Hepatocyte (in vitro differentiated cells): Measurements from ENCODE around the gene CRYBG2. TPM values are rescaled to one million over a fixed set of nuclear protein-coding genes. Genes with fewer than 3 reads are reported as not detected.

Experiments
- DNase-seq: peaks from one replicate; pipeline ENCODE4 v3.0.0-alpha.2; 2016; ENCODE audit warnings: low spot score
- H2AFZ ChIP-seq: fragments of 200-600 bp; sonication (generic); 2 replicates; pipeline ENCODE4 v1.6.0; 2016; ENCODE audit warnings: antibody characterized with exemption, mild to moderate bottlenecking
- H3K27ac ChIP-seq: fragments of 200-600 bp; sonication (generic); 2 replicates; pipeline ENCODE4 v1.5.1; 2016; ENCODE audit warnings: mild to moderate bottlenecking
- H3K27me3 ChIP-seq: fragments of 200-600 bp; sonication (generic); 2 replicates; pipeline ENCODE4 v1.6.1; 2016
- H3K36me3 ChIP-seq: fragments of 200-600 bp; sonication (generic); replicated peaks from 2 replicates; pipeline ENCODE4 v1.5.1; 2016; ENCODE audit warnings: low read depth; ENCODE audit not compliant: insufficient read depth
- H3K4me1 ChIP-seq: fragments of 200-600 bp; sonication (generic); 2 replicates; pipeline ENCODE4 v1.5.1; 2016; ENCODE audit warnings: mild to moderate bottlenecking, moderate library complexity; ENCODE audit not compliant: insufficient read depth
- H3K4me2 ChIP-seq: fragments of 200-600 bp; sonication (generic); 2 replicates; pipeline ENCODE4 v1.6.0; 2016
- H3K4me3 ChIP-seq: fragments of 200-600 bp; sonication (generic); 2 replicates; pipeline ENCODE4 v1.5.1; 2016; ENCODE audit warnings: mild to moderate bottlenecking
- H3K79me2 ChIP-seq: fragments of 200-600 bp; sonication (generic); 2 replicates; pipeline ENCODE4 v1.6.0; 2017; ENCODE audit warnings: mild to moderate bottlenecking
- H3K9me2 ChIP-seq: fragments of 200-600 bp; sonication (generic); replicated peaks from 2 replicates; pipeline ENCODE4 v1.6.0; 2017; ENCODE audit warnings: mild to moderate bottlenecking; ENCODE audit not compliant: insufficient read depth
- H3K9me3 ChIP-seq: fragments of 200-600 bp; sonication (generic); 2 replicates; pipeline ENCODE4 v1.5.1; 2016; ENCODE audit warnings: low read depth, mild to moderate bottlenecking
- H4K20me1 ChIP-seq: fragments of 200-600 bp; sonication (generic); 2 replicates; pipeline ENCODE4 v1.6.0; 2016; ENCODE audit warnings: mild to moderate bottlenecking; ENCODE audit not compliant: insufficient read depth, poor library complexity, severe bottlenecking
- EZH2 ChIP-seq: fragments of 200-600 bp; sonication (generic); IDR thresholded peaks from 2 replicates; pipeline ENCODE4 v1.6.1; 2016; ENCODE audit warnings: antibody characterized with exemption, mild to moderate bottlenecking, borderline replicate concordance
- EZH2phosphoT487 ChIP-seq: fragments of 200-600 bp; sonication (generic); IDR thresholded peaks from one replicate; pipeline ENCODE4 v1.6.1; 2018; ENCODE audit warnings: antibody characterized with exemption, mild to moderate bottlenecking, low read depth, moderate library complexity; ENCODE audit not compliant: unreplicated experiment, severe bottlenecking
- WGBS: methylation state at CpG from one replicate; pipeline ENCODE4 v1.1.6; 2016; ENCODE audit warnings: low lambda C conversion rate; ENCODE audit errors: missing lambda C conversion rate; 5-methylcytosine and 5-hydroxymethylcytosine counted together
- polyA plus RNA-seq: library from polyadenylated mRNA; unstranded; fragments of >200 nt; fragmentation: Nextera tagmentation; extraction: Ambion mirVana; gene quantifications from 2 replicates; pipeline ENCODE4 v1.2.1, GENCODE V29; 2016
- total RNA-seq: library from RNA; depleted of rRNA; stranded (reverse); fragments of >200 nt; gene quantifications from 2 replicates; pipeline ENCODE4 v1.2.3, GENCODE V29; 2014
- TF ChIP-seq, protein P1 (sequence below): fragments of 200-600 bp; sonication (generic); IDR thresholded peaks from 2 replicates; pipeline ENCODE4 v1.5.1; 2016; ENCODE audit warnings: antibody characterized with exemption, mild to moderate bottlenecking; ENCODE audit not compliant: poor library complexity

CRYBG2 gene
- total and polyA plus RNA-seq, 2 experiments from 2014 or later, result 15.6 to 20.1 TPM

DNA sequence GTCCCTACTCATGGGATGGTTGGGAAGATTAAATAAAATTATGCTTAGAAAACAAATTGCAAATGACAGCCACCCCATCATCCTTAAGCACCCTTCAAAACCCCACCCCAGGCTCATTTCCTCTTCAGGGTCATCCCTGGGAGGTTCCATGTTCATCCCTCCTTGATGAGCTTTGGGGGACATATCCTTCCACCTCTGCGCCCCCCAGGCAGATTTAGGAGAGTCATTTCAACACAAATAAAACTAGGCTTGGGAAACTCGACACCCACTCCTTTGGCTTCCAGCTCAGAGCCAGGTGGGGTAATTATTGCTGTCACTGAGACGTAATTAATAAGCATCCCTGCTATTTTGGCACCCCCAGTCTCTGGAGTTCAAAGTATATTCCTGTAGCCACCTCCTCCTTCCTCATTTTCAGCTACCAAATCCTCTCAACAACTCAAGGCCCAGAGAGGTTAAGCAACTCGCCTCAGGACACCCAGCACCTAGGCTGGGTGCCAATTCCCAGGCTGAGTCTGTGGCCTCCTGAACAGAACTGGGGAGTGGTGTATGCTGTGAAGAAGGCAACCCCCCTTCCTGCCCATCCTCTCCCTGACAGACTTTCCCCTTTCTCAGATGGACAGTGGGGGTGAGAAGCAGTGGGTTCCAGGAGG, 595 bp downstream of the CRYBG2 start:
- H3K27ac ChIP-seq, result peak overlapping the region; percentile 100
- H3K9me3 ChIP-seq, result no peaks in the 10 kb centered on the region
- no peak overlapping the region for H3K4me3 ChIP-seq
- no peak overlapping the region for H2AFZ ChIP-seq
- WGBS, result 79% methylated on average over 4 of the region's 4 CpGs
- no peaks in the 10 kb centered on the region for H3K36me3 ChIP-seq
- TF ChIP-seq, protein P1, sequence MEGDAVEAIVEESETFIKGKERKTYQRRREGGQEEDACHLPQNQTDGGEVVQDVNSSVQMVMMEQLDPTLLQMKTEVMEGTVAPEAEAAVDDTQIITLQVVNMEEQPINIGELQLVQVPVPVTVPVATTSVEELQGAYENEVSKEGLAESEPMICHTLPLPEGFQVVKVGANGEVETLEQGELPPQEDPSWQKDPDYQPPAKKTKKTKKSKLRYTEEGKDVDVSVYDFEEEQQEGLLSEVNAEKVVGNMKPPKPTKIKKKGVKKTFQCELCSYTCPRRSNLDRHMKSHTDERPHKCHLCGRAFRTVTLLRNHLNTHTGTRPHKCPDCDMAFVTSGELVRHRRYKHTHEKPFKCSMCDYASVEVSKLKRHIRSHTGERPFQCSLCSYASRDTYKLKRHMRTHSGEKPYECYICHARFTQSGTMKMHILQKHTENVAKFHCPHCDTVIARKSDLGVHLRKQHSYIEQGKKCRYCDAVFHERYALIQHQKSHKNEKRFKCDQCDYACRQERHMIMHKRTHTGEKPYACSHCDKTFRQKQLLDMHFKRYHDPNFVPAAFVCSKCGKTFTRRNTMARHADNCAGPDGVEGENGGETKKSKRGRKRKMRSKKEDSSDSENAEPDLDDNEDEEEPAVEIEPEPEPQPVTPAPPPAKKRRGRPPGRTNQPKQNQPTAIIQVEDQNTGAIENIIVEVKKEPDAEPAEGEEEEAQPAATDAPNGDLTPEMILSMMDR, result no peak
- TF ChIP-seq EZH2phosphoT487 (no peak), EZH2 (no peak)
- no peaks in the 10 kb centered on the region for H3K9me2 ChIP-seq
- no peaks in the 10 kb centered on the region for H4K20me1 ChIP-seq
- H3K4me1 ChIP-seq, result peaks cover 39% of the 10 kb centered on the region
- peaks cover 11% of the 10 kb centered on the region for H3K79me2 ChIP-seq
- DNase-seq, result no peak
- peak overlapping the region; percentile 70 for H3K4me2 ChIP-seq
- no peaks in the 10 kb centered on the region for H3K27me3 ChIP-seq

DNA sequence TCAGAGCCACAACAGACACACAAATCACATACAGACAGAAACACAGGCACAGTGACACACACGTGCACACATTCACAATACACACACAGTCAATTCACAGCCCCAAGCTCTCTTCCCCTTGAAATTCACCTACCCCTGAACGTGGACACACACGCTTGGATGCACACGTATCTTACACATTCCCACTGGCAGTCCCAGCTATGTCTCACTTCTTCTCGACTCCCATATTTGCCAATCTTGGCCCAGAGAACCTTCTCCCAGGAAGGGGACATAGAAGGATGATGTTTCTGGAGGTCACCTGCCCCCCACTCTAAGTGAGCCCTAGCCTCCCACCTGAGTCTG, 1.6 kb downstream of the CRYBG2 start:
- no peaks in the 10 kb centered on the region for H3K36me3 ChIP-seq
- H3K4me3 ChIP-seq, result no peak overlapping the region
- H3K9me2 ChIP-seq, result no peaks in the 10 kb centered on the region
- no peak overlapping the region for H2AFZ ChIP-seq
- DNase-seq, result no peak
- peak overlapping the region; percentile 70 for H3K4me2 ChIP-seq
- peaks cover 11% of the 10 kb centered on the region for H3K79me2 ChIP-seq
- TF ChIP-seq EZH2 (no peak), EZH2phosphoT487 (no peak)
- TF ChIP-seq, protein P1, result no peak
- WGBS, result 74% methylated on average over 5 of the region's 5 CpGs
- no peaks in the 10 kb centered on the region for H4K20me1 ChIP-seq
- peaks cover 39% of the 10 kb centered on the region for H3K4me1 ChIP-seq
- H3K27ac ChIP-seq, result peak overlapping the region; percentile 100
- no peaks in the 10 kb centered on the region for H3K9me3 ChIP-seq
- H3K27me3 ChIP-seq, result no peaks in the 10 kb centered on the region

DNA sequence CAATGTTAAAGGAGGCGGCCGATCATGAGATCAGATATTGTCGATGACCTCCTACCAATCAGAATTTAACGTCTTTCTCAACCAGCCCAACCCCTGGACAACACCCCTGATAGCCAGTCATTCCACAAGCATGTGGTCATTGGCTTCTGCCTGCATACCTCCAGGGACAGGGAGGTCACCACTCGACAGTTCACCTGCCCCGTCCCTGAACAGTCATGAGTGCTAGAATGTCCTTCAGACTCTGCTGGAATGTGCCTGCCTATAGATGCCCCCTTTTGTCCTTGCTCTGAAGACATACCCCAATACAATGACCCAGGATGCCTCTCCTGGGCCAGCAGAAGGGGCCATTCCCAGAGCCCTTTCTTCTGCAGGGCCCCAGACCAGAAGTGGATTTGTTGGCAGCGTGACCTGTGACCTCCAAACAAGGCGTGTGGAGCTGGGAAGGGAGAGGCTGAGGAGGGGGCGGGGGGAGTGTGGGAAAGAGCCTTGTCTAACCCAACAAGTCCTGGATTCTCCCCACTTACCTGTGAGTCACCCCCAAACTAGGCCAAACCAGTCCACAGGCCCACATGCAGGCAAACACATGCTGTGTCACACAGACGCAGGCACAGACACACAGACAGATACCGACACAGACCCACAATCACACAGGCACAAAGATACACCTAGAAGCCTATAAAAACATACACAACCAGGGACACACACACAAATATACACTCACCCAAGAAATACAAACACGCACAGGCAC, 2.2 kb downstream of the CRYBG2 start:
- no peaks in the 10 kb centered on the region for H3K36me3 ChIP-seq
- DNase-seq, result peak; percentile 78
- peaks cover 11% of the 10 kb centered on the region for H3K79me2 ChIP-seq
- H3K4me2 ChIP-seq, result peak overlapping the region; percentile 70
- no peaks in the 10 kb centered on the region for H3K9me2 ChIP-seq
- H3K4me3 ChIP-seq, result no peak overlapping the region
- no peaks in the 10 kb centered on the region for H4K20me1 ChIP-seq
- peak overlapping the region; percentile 100 for H3K27ac ChIP-seq
- 60% methylated on average over 12 of the region's 12 CpGs for WGBS
- no peaks in the 10 kb centered on the region for H3K27me3 ChIP-seq
- no peak overlapping the region for H2AFZ ChIP-seq
- TF ChIP-seq, protein P1, result no peak
- no peak for TF ChIP-seq EZH2
- no peaks in the 10 kb centered on the region for H3K9me3 ChIP-seq
- H3K4me1 ChIP-seq, result peaks cover 39% of the 10 kb centered on the region
